ENCODE results near the gene APC2.
A peak's percentile ranks its signal among the peaks of the same experiment; 100 is the strongest.

APC2 gene

DNA sequence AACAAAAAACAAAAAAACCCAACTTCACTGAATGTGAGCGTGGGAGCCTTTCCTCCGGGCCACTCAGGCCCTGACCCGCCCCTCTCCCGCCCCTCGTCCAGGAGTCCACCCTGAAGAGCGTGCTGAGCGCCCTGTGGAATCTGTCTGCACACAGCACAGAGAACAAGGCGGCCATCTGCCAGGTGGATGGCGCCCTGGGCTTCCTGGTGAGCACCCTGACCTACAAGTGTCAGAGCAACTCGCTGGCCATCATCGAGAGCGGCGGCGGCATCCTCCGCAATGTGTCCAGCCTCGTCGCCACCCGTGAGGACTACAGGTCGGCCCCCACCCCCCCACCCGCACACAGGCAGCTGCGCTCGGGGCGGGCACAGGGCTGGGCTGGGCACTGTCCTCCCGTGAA, 11.9 kb downstream of the APC2 start:
- no peaks in the 10 kb centered on the region for H3K9me3 ChIP-seq
- peaks cover 0 to 45% of the 10 kb centered on the region in 2 donors for H3K27me3 ChIP-seq
- intact Hi-C loops (cut with DNase I; ENCODE audit: low total_unique reads), result no loop called here
- no peak overlapping the region for H3K4me3 ChIP-seq
- no peak for DNase-seq
- H3K36me3 ChIP-seq, result peaks cover 9 to 16% (median 10%) of the 10 kb centered on the region in 3 donors
- TF ChIP-seq, protein P1, sequence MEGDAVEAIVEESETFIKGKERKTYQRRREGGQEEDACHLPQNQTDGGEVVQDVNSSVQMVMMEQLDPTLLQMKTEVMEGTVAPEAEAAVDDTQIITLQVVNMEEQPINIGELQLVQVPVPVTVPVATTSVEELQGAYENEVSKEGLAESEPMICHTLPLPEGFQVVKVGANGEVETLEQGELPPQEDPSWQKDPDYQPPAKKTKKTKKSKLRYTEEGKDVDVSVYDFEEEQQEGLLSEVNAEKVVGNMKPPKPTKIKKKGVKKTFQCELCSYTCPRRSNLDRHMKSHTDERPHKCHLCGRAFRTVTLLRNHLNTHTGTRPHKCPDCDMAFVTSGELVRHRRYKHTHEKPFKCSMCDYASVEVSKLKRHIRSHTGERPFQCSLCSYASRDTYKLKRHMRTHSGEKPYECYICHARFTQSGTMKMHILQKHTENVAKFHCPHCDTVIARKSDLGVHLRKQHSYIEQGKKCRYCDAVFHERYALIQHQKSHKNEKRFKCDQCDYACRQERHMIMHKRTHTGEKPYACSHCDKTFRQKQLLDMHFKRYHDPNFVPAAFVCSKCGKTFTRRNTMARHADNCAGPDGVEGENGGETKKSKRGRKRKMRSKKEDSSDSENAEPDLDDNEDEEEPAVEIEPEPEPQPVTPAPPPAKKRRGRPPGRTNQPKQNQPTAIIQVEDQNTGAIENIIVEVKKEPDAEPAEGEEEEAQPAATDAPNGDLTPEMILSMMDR (IDR thresholded peaks at IDR 0.05), result no peak
- H3K4me1 ChIP-seq, result peaks cover 0 to 23% (median 16%) of the 10 kb centered on the region in 4 donors
- no peak overlapping the region for H3K27ac ChIP-seq

DNA sequence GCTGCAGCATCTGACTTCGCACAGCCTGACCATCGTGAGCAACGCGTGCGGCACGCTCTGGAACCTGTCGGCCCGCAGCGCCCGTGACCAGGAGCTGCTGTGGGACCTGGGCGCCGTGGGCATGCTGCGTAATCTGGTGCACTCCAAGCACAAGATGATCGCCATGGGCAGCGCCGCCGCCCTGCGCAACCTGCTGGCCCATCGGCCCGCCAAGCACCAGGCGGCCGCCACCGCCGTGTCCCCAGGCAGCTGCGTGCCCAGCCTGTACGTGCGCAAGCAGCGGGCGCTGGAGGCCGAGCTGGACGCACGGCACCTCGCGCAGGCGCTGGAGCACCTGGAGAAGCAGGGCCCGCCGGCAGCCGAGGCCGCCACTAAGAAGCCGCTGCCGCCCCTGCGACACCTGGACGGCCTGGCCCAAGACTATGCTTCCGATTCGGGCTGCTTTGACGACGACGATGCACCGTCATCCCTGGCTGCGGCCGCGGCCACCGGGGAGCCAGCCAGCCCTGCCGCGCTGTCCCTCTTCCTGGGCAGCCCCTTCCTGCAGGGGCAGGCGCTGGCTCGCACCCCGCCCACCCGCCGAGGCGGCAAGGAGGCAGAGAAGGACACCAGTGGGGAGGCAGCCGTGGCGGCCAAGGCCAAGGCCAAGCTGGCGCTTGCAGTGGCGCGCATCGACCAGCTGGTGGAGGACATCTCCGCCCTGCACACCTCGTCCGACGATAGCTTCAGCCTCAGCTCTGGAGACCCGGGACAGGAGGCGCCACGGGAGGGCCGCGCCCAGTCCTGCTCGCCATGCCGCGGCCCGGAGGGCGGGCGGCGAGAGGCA, 15.5 kb downstream of the APC2 start:
- H3K4me1 ChIP-seq, result peaks cover 2 to 53% (median 49%) of the 10 kb centered on the region in 4 donors

GRCh38 chr19:1466018-1466460, 16.1 kb downstream of the APC2 start:
- Histone ChIP-seq H3K9me3 (no peaks in the 10 kb centered on the region), H3K36me3 (peaks cover 1 to 4% (median 3%) of the 10 kb centered on the region in 3 donors), H3K27ac (no peak overlapping the region), H3K27me3 (peaks cover 12 to 62% of the 10 kb centered on the region in 2 donors), H3K4me1 (peaks cover 8 to 59% (median 55%) of the 10 kb centered on the region in 4 donors), H3K4me3 (no peak overlapping the region)
- DNase-seq, result no peak
- intact Hi-C loops (cut with DNase I; ENCODE audit: low total_unique reads), result no loop called here
- TF ChIP-seq, protein P1 (IDR thresholded peaks at IDR 0.05), result no peak

More for the DNA sequence above, 15.5 kb downstream of the APC2 start:
- Histone ChIP-seq H3K9me3 (no peaks in the 10 kb centered on the region), H3K27me3 (peaks cover 5 to 55% of the 10 kb centered on the region in 2 donors), H3K4me3 (no peak overlapping the region), H3K27ac (no peak overlapping the region), H3K36me3 (peaks cover 8 to 10% (median 10%) of the 10 kb centered on the region in 3 donors)
- DNase-seq, result no peak
- intact Hi-C loops (cut with DNase I; ENCODE audit: low total_unique reads), result no loop called here
- TF ChIP-seq, protein P1 (IDR thresholded peaks at IDR 0.05), result peak; percentile 24 to 37

DNA sequence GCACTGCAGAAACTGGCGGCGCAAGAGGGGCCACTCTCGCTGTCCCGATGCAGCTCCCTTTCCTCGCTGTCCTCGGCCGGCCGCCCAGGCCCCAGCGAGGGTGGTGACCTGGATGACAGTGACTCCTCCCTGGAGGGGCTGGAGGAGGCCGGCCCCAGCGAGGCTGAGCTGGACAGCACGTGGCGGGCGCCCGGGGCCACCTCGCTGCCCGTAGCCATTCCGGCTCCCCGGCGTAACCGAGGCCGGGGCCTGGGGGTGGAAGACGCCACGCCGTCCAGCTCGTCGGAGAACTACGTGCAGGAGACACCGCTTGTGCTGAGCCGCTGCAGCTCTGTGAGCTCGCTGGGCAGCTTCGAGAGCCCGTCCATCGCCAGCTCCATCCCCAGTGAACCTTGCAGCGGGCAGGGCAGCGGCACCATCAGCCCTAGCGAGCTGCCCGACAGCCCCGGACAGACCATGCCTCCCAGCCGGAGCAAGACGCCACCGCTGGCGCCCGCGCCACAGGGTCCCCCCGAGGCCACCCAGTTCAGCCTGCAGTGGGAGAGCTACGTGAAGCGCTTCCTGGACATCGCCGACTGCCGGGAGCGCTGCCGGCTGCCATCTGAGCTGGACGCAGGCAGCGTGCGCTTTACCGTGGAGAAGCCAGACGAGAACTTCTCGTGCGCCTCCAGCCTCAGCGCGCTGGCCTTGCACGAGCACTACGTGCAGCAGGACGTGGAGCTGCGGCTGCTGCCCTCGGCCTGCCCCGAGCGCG, 16.7 kb downstream of the APC2 start:
- Histone ChIP-seq H3K27me3 (peaks cover 18 to 68% of the 10 kb centered on the region in 2 donors), H3K9me3 (no peaks in the 10 kb centered on the region), H3K4me3 (no peak overlapping the region), H3K4me1 (peaks cover 10 to 65% (median 61%) of the 10 kb centered on the region in 4 donors), H3K27ac (no peak overlapping the region), H3K36me3 (no peaks in the 10 kb centered on the region)
- TF ChIP-seq, protein P1 (IDR thresholded peaks at IDR 0.05), result no peak
- intact Hi-C loops (cut with DNase I; ENCODE audit: low total_unique reads), result no loop called here
- DNase-seq, result no peak

DNA sequence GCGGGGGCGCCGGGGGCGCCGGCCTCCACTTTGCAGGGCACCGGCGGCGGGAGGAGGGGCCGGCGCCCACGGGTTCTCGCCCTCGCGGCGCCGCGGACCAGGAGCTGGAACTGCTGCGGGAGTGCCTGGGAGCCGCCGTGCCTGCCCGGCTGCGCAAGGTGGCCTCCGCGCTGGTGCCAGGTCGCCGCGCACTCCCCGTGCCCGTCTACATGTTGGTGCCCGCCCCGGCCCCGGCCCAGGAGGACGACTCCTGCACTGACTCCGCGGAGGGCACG, 17.2 kb downstream of the APC2 start:
- Histone ChIP-seq H3K4me3 (peak overlapping the region in 1 of 2 donors; percentile 9), H3K27me3 (peaks cover 23 to 73% of the 10 kb centered on the region in 2 donors), H3K4me1 (peaks cover 10 to 70% (median 66%) of the 10 kb centered on the region in 4 donors), H3K36me3 (no peaks in the 10 kb centered on the region), H3K27ac (no peak overlapping the region), H3K9me3 (no peaks in the 10 kb centered on the region)
- DNase-seq, result no peak
- intact Hi-C loops (cut with DNase I; ENCODE audit: low total_unique reads), result no loop called here
- TF ChIP-seq, protein P1 (IDR thresholded peaks at IDR 0.05), result no peak
